ENCODE measurements around the gene ARL5C. TPM values are rescaled to one million over a fixed set of nuclear protein-coding genes. Genes with fewer than 3 reads are reported as not detected.

The ARL5C gene
- total and polyA plus RNA-seq, 2 donors (not counting 1 experiment from before 2014, with no cell fraction given) = not detected

GRCh38 chr17:39174920-39175694 lies 9.1 kb upstream of the ARL5C start:
- Histone ChIP-seq H3K4me1 (ENCODE audit: control insufficient read depth in 2 of 2, insufficient read depth in 2 of 2, low read length in 2 of 2) (peaks cover 0 to 7% of the 10 kb centered on the region in 2 donors), H3K9me3 (ENCODE audit: control extremely low read depth in 1 of 3, control insufficient read depth in 2 of 3, insufficient read depth in 1 of 3, low read length in 2 of 3) (no peaks in the 10 kb centered on the region), H3K27ac (ENCODE audit: low read length in 2 of 2) (no peak overlapping the region), H4K20me1 (ENCODE audit: control insufficient read depth, insufficient read depth, low read length, poor library complexity, severe bottlenecking) (no peaks in the 10 kb centered on the region), H3K79me2 (ENCODE audit: control insufficient read depth, insufficient read depth, low read length) (no peaks in the 10 kb centered on the region), H3K36me3 (replicated peaks in 1 of 2; ENCODE audit: control extremely low read depth in 1 of 2, control insufficient read depth in 1 of 2, extremely low read depth in 1 of 2, insufficient read depth in 2 of 2, low read length in 1 of 2) (no peaks in the 10 kb centered on the region), H3K4me3 (ENCODE audit: control extremely low read depth in 1 of 5, extremely low read depth in 1 of 5, insufficient read depth in 1 of 5, low read depth in 2 of 5, low read length in 4 of 5) (peak overlapping the region in 2 of 5 experiments; percentile 9 to 35), H3K9ac (ENCODE audit: low read length) (no peak overlapping the region), H2AFZ (ENCODE audit: insufficient read depth, low read depth, low read length, poor library complexity, severe bottlenecking) (peak overlapping the region; percentile 20), H3K4me2 (replicated peaks; ENCODE audit: low read depth, low read length, poor library complexity, severe bottlenecking) (peak overlapping the region; percentile 55), H3K27me3 (replicated peaks in 1 of 4; ENCODE audit: control extremely low read depth in 1 of 4, control insufficient read depth in 3 of 4, insufficient read depth in 4 of 4, low read length in 3 of 4) (peaks cover 0 to 30% (median 10%) of the 10 kb centered on the region in 4 experiments)
- H3K9me3 Mint-ChIP-seq (ENCODE audit: insufficient read depth) = no peaks in the 10 kb centered on the region
- intact Hi-C loops (cut with micrococcal nuclease) = loop anchor here (1.0 kb wide), 1 partner anchor 192 kb away; no protein-coding TSS in a partner anchor
- H3K27me3 Mint-ChIP-seq = peaks cover 23% of the 10 kb centered on the region
- peak overlapping the region; percentile 53 for H3K4me3 Mint-ChIP-seq
- ChIA-PET POLR2A (interaction anchor here (0.6 to 0.7 kb wide), 2 partner anchors 22 to 832 kb away, joined by 3 read pairs; no protein-coding TSS in a partner anchor), CTCF (interaction anchor here (0.6 to 5.6 kb wide), 29 partner anchors 8 to 413 kb away, joined by 3 to 97 read pairs (median 4); partner anchors contain the start of genes ARL5C, FBXO47, PLXDC1 and RPL19)
- DNase-seq = peak; percentile 83
- peaks cover 5% of the 10 kb centered on the region for H3K4me1 Mint-ChIP-seq
- WGBS (ENCODE audit: insufficient coverage) = 63% methylated on average over 34 of the region's 35 CpGs
- TF ChIP-seq CTCF (IDR thresholded peaks at IDR 0.05) (peak; percentile 82), EZH2 (IDR thresholded peaks at IDR 0.05; ENCODE audit: borderline replicate concordance, insufficient read depth, low read depth, low read length, poor library complexity, severe bottlenecking) (no peak)
- peak; percentile 76 for ATAC-seq (ENCODE audit: low read depth)
- H3K27ac Mint-ChIP-seq = no peak overlapping the region

All from B cell (primary cell).